ENCODE measurements around the gene SLC41A3. TPM values are rescaled to one million over a fixed set of nuclear protein-coding genes. Genes with fewer than 3 reads are reported as not detected.

The SLC41A3 gene
- total and polyA plus RNA-seq, 10 of the 15 experiments (the other 5 are each of a cell fraction or from before 2014, with no cell fraction given): 8.3 to 29.5 (median 16.7) TPM

- H3K27me3 ChIP-seq (replicated peaks in 1 of 2; ENCODE audit: control insufficient read depth in 2 of 2, insufficient read depth in 2 of 2, low read length in 1 of 2): peaks cover 0 to 2% of the 10 kb centered on the region in 2 experiments; a peak in 1 of 4 replicates
- H3K9ac ChIP-seq (ENCODE audit: control insufficient read depth, insufficient read depth, low read length): no peak overlapping the region
- H2AFZ ChIP-seq (ENCODE audit: control insufficient read depth, low read depth, low read length): no peak overlapping the region
- no peaks in the 10 kb centered on the region for H3K79me2 ChIP-seq (ENCODE audit: control insufficient read depth, insufficient read depth, low read length)
- CTCF ChIA-PET: interaction anchor here (1.1 kb wide), 1 partner anchor 8 kb away, joined by 3 read pairs; no protein-coding TSS in a partner anchor
- H4K20me1 ChIP-seq (ENCODE audit: control insufficient read depth, insufficient read depth): no peaks in the 10 kb centered on the region
- no peak overlapping the region for H3K27ac ChIP-seq (ENCODE audit: control insufficient read depth, insufficient read depth)
- H3K4me1 ChIP-seq (ENCODE audit: control insufficient read depth, insufficient read depth, low read length): no peaks in the 10 kb centered on the region
- no peaks in the 10 kb centered on the region for H3K36me3 ChIP-seq (ENCODE audit: control insufficient read depth in 2 of 2, insufficient read depth in 2 of 2, low read length in 1 of 2)
- no peak overlapping the region for H3K4me2 ChIP-seq (ENCODE audit: control insufficient read depth, insufficient read depth)
- POLR2A ChIA-PET: no interaction called here
- RAD21 ChIA-PET (ENCODE audit: unreplicated experiment): no interaction called here
- H3K9me3 ChIP-seq (replicated peaks; ENCODE audit: control insufficient read depth, insufficient read depth, low read length): no peaks in the 10 kb centered on the region; the same call in 2 of the 3 replicates
- FAIRE-seq: no peak
- BruUV-seq (replicated peaks): no TSS peak
- 4% methylated on average over 1 of the region's 1 CpG for WGBS (ENCODE audit: insufficient coverage, insufficient replicate concordance, low lambda C conversion rate, missing lambda C conversion rate)
- DNase-seq (ENCODE audit: low read depth, low spot score): no peak
- H3K4me3 ChIP-seq: no peak overlapping the region
- ATAC-seq: no peak
- intact Hi-C loops (cut with micrococcal nuclease; ENCODE audit: unreplicated experiment) (loop anchor here (10.0 kb wide), 1 partner anchor 173 kb away; no protein-coding TSS in a partner anchor), in situ Hi-C loops (cut with MboI) (no loop called here)
- SMC1A ChIA-PET (ENCODE audit: uncharacterized antibody, unreplicated experiment): interaction anchor here (0.6 to 1.8 kb wide), 3 partner anchors 13 to 1297 kb away, joined by 3 to 7 read pairs (median 3); no protein-coding TSS in a partner anchor
- no peak for TF ChIP-seq SUPT20H (IDR thresholded peaks at IDR 0.05; ENCODE audit: borderline replicate concordance, control insufficient read depth, low read depth, low read length)
- no peak for TF ChIP-seq RB1 (IDR thresholded peaks at IDR 0.05; ENCODE audit: borderline replicate concordance)
- TF ChIP-seq HSF1 (IDR thresholded peaks at IDR 0.05; ENCODE audit: low read depth, low read length): no peak
- no peak for TF ChIP-seq ESRRA (IDR thresholded peaks at IDR 0.05; ENCODE audit: low read length)
- TF ChIP-seq TCF7 (IDR thresholded peaks at IDR 0.05; ENCODE audit: borderline replicate concordance): no peak
- no peak for TF ChIP-seq NFIC (IDR thresholded peaks at IDR 0.05; ENCODE audit: low read depth, low read length)
- no peak for TF ChIP-seq SRF (IDR thresholded peaks at IDR 0.05; ENCODE audit: low read depth in 2 of 2, low read length in 2 of 2)
- TF ChIP-seq BHLHE40 (IDR thresholded peaks at IDR 0.05; ENCODE audit: borderline replicate concordance in 1 of 2, low read depth in 2 of 2, low read length in 1 of 2): no peak
- TF ChIP-seq ATF3 (IDR thresholded peaks at IDR 0.05; ENCODE audit: borderline replicate concordance, extremely low read depth, low read depth, low read length): no peak
- TF ChIP-seq RELA (IDR thresholded peaks at IDR 0.05; ENCODE audit: borderline replicate concordance, partially characterized antibody): no peak
- no peak for TF ChIP-seq NFYB (IDR thresholded peaks at IDR 0.05; ENCODE audit: insufficient read depth, low read depth, low read length)
- TF ChIP-seq RFX5 (IDR thresholded peaks at IDR 0.05; ENCODE audit: low read depth, low read length): no peak
- TF ChIP-seq CEBPZ (IDR thresholded peaks at IDR 0.05; ENCODE audit: low read depth, low read length): no peak
- no peak for TF ChIP-seq MXI1 (IDR thresholded peaks at IDR 0.05; ENCODE audit: low read depth, low read length)
- no peak for TF ChIP-seq POLR2A (IDR thresholded peaks at IDR 0.05; ENCODE audit: low read depth, low read length)
These were observed 3.7 kb upstream of the SLC41A3 start for GRCh38 chr3:126087552-126088175.
